ENCODE results near the gene ZNF217. TPM values are rescaled to one million over a fixed set of nuclear protein-coding genes. Genes with fewer than 3 reads are reported as not detected.
A peak's percentile ranks its signal among the peaks of the same experiment; 100 is the strongest.
"Not testable (repeated sequence)": the region's sequence is repeated elsewhere in the genome, so short reads cannot be mapped to it uniquely, and the experiment has no call there.

The ZNF217 gene
- total and polyA plus RNA-seq, 2 experiments from 2014 or later: 10.4 to 23.5 TPM

GRCh38 chr20:53626584-53626983 is 32.9 kb upstream of the ZNF217 start:
- Histone ChIP-seq H3F3A (ENCODE audit: insufficient read depth) (peaks cover 16% of the 10 kb centered on the region), H4K20me1 (ENCODE audit: insufficient read depth) (no peaks in the 10 kb centered on the region), H3K4me1 (ENCODE audit: insufficient read depth) (peaks cover 27% of the 10 kb centered on the region), H3K27ac (no peak overlapping the region), H3K79me2 (ENCODE audit: insufficient read depth) (no peaks in the 10 kb centered on the region), H2AFZ (no peak overlapping the region), H3K9me3 (ENCODE audit: low read depth) (no peaks in the 10 kb centered on the region), H3K4me2 (ENCODE audit: unreplicated experiment) (no peak overlapping the region), H3K4me3 (no peak overlapping the region), H3K9ac (no peak overlapping the region), H3K27me3 (replicated peaks; ENCODE audit: insufficient read depth) (no peaks in the 10 kb centered on the region), H3K36me3 (ENCODE audit: low read depth) (no peaks in the 10 kb centered on the region), H3K9me2 (ENCODE audit: insufficient read depth) (no peaks in the 10 kb centered on the region)
- in situ Hi-C loops (cut with MboI): no loop called here
- no peak for TF ChIP-seq EZH2 (IDR thresholded peaks at IDR 0.05; ENCODE audit: insufficient read depth, poor library complexity, severe bottlenecking)
- TF ChIP-seq EZH2phosphoT487 (IDR thresholded peaks at IDR 0.05; ENCODE audit: insufficient read depth, low read depth): no peak
- WGBS, 2 experiments (ENCODE audit: low coverage in 1 of 2, low lambda C conversion rate in 2 of 2, missing lambda C conversion rate in 2 of 2): 94 to 100% methylated on average over 2 of the region's 2 CpGs
- no peak for DNase-seq

GRCh38 chr20:53625311-53626129 is 31.9 kb upstream of the ZNF217 start:
- H3K36me3 ChIP-seq (ENCODE audit: low read depth): no peaks in the 10 kb centered on the region
- H4K20me1 ChIP-seq (ENCODE audit: insufficient read depth): no peaks in the 10 kb centered on the region
- H3F3A ChIP-seq (ENCODE audit: insufficient read depth): peaks cover 27% of the 10 kb centered on the region
- no peak overlapping the region for H3K4me2 ChIP-seq (ENCODE audit: unreplicated experiment)
- no peak overlapping the region for H3K4me3 ChIP-seq
- in situ Hi-C loops (cut with MboI): no loop called here
- no peak overlapping the region for H2AFZ ChIP-seq
- no peak overlapping the region for H3K27ac ChIP-seq
- no peaks in the 10 kb centered on the region for H3K27me3 ChIP-seq (replicated peaks; ENCODE audit: insufficient read depth)
- no peaks in the 10 kb centered on the region for H3K9me2 ChIP-seq (ENCODE audit: insufficient read depth)
- no peak for DNase-seq
- no peak overlapping the region for H3K9ac ChIP-seq
- H3K4me1 ChIP-seq (ENCODE audit: insufficient read depth): peaks cover 35% of the 10 kb centered on the region
- H3K79me2 ChIP-seq (ENCODE audit: insufficient read depth): no peaks in the 10 kb centered on the region
- H3K9me3 ChIP-seq (ENCODE audit: low read depth): no peaks in the 10 kb centered on the region
- WGBS, 2 experiments (ENCODE audit: low coverage in 1 of 2, low lambda C conversion rate in 2 of 2, missing lambda C conversion rate in 2 of 2): 83 to 86% methylated on average over 9 of the region's 9 CpGs
- TF ChIP-seq EZH2phosphoT487 (IDR thresholded peaks at IDR 0.05; ENCODE audit: insufficient read depth, low read depth) (no peak), EZH2 (IDR thresholded peaks at IDR 0.05; ENCODE audit: insufficient read depth, poor library complexity, severe bottlenecking) (no peak)

GRCh38 chr20:53624927-53625250 is 31.2 kb upstream of the ZNF217 start:
- H3K27me3 ChIP-seq (replicated peaks; ENCODE audit: insufficient read depth); H3K4me3 ChIP-seq; H3K27ac ChIP-seq; H3K9me2 ChIP-seq (ENCODE audit: insufficient read depth); H4K20me1 ChIP-seq (ENCODE audit: insufficient read depth); in situ Hi-C loops (cut with MboI); H3K4me2 ChIP-seq (ENCODE audit: unreplicated experiment); H3K9ac ChIP-seq; H3K79me2 ChIP-seq (ENCODE audit: insufficient read depth); H2AFZ ChIP-seq; H3K36me3 ChIP-seq (ENCODE audit: low read depth); H3K9me3 ChIP-seq (ENCODE audit: low read depth); DNase-seq: not testable (repeated sequence)
- Histone ChIP-seq H3F3A (ENCODE audit: insufficient read depth) (peaks cover 28% of the 10 kb centered on the region), H3K4me1 (ENCODE audit: insufficient read depth) (peaks cover 35% of the 10 kb centered on the region)
- WGBS, 2 experiments (ENCODE audit: low coverage in 1 of 2, low lambda C conversion rate in 2 of 2, missing lambda C conversion rate in 2 of 2): 77 to 82% methylated on average over 7 of the region's 7 CpGs

- DNase-seq: peak; percentile 91
- Histone ChIP-seq H3K36me3 (ENCODE audit: low read depth) (no peaks in the 10 kb centered on the region), H3K4me1 (ENCODE audit: insufficient read depth) (peaks cover 42% of the 10 kb centered on the region), H3K79me2 (ENCODE audit: insufficient read depth) (no peaks in the 10 kb centered on the region), H3K4me2 (ENCODE audit: unreplicated experiment) (peak overlapping the region; percentile 84), H4K20me1 (ENCODE audit: insufficient read depth) (no peaks in the 10 kb centered on the region), H3K4me3 (peak overlapping the region; percentile 65), H2AFZ (peak overlapping the region; percentile 82), H3K9me3 (ENCODE audit: low read depth) (no peaks in the 10 kb centered on the region), H3K27ac (peak overlapping the region; percentile 97), H3K27me3 (replicated peaks; ENCODE audit: insufficient read depth) (no peaks in the 10 kb centered on the region), H3K9ac (peak overlapping the region; percentile 86), H3K9me2 (ENCODE audit: insufficient read depth) (no peaks in the 10 kb centered on the region), H3F3A (ENCODE audit: insufficient read depth) (peaks cover 34% of the 10 kb centered on the region)
- in situ Hi-C loops (cut with MboI): no loop called here
- WGBS, 2 experiments (ENCODE audit: low coverage in 1 of 2, low lambda C conversion rate in 2 of 2, missing lambda C conversion rate in 2 of 2): 1 to 2% methylated on average over 13 of the region's 13 CpGs
- TF ChIP-seq EZH2 (IDR thresholded peaks at IDR 0.05; ENCODE audit: insufficient read depth, poor library complexity, severe bottlenecking) (no peak), EZH2phosphoT487 (IDR thresholded peaks at IDR 0.05; ENCODE audit: insufficient read depth, low read depth) (no peak)
Observed at GRCh38 chr20:53623454-53624211, 30.0 kb upstream of the ZNF217 start.
